Stimulated activated CD4-positive, alpha-beta T cell treated with anti-CD3 and anti-CD28 coated beads, TNF-alpha, amount 100 ng/mL, for 4 hours (primary cell): ENCODE results near the gene TRIM39.
"Not testable (repeated sequence)": the region's sequence is repeated elsewhere in the genome, so short reads cannot be mapped to it uniquely, and the experiment has no call there.

Experiments used
- DNase-seq, 3 experiments: peaks; one replicate each; pipeline ENCODE4 v3.0.0-alpha.2; 2020; ENCODE audit warnings: low read depth in 3 of 3

Gene TRIM39

GRCh38 chr6:30326526-30327231, at the start of gene TRIM39:
TSS of gene TRIM39 (plus strand) at chr6:30326927. CDS start at chr6:30329318, 2,391 bp downstream.
- DNase-seq: peak; percentile 73 to 82 (median 80)

DNA sequence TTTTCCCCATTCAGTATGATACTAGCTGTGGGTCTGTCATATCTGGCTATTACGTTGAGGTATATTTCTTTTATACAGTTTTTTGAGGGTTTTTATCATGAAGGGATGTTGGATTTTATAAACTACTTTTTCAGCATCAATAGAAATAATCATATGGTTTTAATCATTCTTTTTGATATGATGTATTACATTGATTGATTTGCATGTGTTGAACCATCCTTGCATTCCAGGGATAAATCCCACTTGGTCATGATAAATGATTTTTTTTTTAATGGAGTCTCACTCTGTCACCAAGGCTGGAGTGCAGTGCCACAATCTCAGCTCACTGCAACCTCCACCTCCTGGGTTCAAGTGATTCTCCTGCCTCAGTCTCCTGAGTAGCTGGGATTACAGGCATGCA, 45.7 kb upstream of the TRIM39 start:
- not testable (repeated sequence) for DNase-seq

- DNase-seq: no peak
Measured at GRCh38 chr6:30282522-30282921, 44.2 kb upstream of the TRIM39 start.

DNA sequence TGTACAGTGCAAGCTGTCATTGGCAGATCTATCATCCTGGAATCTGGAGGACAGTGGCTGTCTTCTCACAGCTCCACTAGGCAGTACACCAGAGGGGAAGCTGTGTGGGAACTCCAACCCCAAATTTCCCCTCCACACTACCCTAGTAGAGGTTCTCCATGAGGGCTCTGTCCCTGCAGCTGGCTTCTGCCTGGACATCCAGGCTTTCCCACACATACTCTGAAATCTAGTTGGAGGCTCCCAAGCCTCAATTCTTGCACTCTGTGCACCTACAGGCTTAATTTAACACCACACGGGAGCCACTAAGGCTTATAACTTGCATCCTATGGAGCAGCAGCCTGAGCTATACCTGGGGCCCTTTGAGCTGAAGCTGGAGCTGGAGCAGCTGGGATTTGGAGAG, 43.0 kb upstream of the TRIM39 start:
- no peak for DNase-seq

GRCh38 chr6:30287139-30287538, 39.6 kb upstream of the TRIM39 start:
- DNase-seq: no peak

GRCh38 chr6:30295837-30296236, 30.9 kb upstream of the TRIM39 start:
- no peak for DNase-seq

- no peak for DNase-seq
Measured at GRCh38 chr6:30304002-30304401, 22.7 kb upstream of the TRIM39 start.

DNA sequence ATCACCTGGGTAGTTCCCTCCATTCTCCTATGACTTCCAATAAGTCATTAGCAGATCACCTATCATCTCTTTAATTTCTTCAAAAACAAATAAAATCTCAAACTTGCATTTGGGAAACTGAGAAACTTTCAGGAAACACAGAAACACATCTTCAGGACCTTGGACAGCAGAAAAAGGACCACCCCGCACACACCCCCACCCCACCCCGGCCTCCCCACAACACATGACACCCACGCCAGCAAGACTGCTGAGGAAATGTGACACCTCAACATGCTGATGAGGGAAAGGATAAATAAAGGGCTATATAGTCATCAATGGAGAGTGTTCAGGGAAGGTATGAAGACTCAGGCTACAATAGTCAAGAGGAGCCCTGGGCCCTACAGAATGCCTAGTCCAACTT, 15.6 kb upstream of the TRIM39 start:
- no peak for DNase-seq

GRCh38 chr6:30311671-30312070, 15.1 kb upstream of the TRIM39 start:
- no peak for DNase-seq

GRCh38 chr6:30312266-30312665, 14.5 kb upstream of the TRIM39 start:
- DNase-seq: no peak

DNA sequence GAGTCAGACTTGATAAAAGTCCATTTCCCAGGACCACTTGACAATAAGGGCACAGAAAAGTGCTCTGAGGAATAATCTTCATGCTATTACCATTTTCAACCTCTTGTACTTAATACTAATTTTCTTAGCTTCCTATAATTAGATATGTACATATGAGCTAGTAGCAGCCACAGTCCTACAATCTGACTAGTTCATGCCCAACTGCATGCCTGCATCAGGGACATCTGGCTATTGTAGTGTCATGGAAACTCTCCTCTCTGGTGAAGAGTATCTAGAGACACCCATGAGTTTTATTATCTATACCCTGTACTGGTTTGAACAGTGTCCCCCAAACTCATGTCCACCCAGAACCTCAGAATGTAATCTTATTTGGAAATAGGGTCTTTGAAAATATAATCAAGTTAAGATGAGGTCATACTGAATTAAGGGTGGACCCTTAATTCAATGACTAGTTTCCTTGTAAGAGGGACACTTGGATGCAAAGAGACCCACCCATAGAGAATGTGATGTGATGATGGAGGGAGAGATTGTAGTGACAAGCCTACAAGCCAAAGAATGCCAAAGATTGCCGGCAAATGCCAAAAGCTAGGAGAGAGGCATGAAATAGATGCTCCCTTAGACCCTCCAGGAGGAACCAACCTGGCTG, 13.9 kb upstream of the TRIM39 start:
- no peak for DNase-seq

DNA sequence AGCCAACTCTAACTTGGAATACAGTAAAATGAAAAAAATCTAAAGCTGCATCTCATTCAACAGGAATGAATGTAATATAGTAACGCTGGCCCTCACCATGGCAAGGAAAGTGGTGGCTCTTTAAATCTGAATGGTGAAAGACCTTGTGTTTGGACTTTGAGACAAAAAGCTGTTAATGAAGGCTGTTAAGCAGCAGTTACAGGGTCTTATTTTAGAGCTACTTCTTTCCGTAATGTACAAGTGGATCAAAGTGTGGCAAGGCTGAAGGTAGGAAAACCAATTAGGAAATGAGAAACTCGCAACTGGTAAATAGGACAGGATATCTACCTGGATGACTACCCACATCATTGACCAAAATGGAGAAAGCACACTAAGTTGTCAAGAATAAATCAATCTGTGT, 11.6 kb upstream of the TRIM39 start:
- no peak for DNase-seq

GRCh38 chr6:30317913-30318589, 8.7 kb upstream of the TRIM39 start:
- DNase-seq: no peak

- no peak for DNase-seq
Measured at GRCh38 chr6:30319146-30319835, 7.4 kb upstream of the TRIM39 start.

DNA sequence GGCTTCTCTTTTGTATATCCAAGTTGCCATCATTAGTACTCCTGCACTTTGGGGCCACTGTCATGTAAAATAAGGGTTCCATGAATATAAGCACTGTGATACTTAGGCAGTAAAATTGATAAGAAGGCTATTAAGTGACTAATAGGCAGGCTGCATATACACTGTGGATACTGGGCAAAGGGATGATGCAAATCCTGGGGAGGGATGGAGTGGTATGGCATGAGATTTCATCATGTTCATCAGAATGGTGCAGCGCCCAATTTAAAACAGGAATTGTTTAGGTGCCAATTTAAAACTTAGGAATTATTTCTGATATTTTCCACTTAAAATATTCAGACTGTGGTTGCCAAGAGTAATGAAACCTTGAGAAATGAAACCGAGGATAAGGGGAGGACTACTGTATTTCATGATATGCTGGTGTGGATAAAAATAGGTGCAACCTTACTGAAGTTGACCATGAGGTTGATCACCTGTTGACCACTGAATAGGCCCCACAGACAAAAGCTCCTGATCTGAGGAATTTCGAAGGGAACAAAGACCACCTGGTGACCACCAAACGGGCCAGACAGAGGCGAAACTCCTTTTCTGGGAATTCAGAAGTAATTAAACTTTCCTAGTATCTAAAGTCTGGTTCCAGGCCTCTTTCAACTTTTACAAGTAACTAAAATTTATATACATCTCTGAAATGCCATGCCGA, 4.9 kb upstream of the TRIM39 start:
- DNase-seq: no peak

DNA sequence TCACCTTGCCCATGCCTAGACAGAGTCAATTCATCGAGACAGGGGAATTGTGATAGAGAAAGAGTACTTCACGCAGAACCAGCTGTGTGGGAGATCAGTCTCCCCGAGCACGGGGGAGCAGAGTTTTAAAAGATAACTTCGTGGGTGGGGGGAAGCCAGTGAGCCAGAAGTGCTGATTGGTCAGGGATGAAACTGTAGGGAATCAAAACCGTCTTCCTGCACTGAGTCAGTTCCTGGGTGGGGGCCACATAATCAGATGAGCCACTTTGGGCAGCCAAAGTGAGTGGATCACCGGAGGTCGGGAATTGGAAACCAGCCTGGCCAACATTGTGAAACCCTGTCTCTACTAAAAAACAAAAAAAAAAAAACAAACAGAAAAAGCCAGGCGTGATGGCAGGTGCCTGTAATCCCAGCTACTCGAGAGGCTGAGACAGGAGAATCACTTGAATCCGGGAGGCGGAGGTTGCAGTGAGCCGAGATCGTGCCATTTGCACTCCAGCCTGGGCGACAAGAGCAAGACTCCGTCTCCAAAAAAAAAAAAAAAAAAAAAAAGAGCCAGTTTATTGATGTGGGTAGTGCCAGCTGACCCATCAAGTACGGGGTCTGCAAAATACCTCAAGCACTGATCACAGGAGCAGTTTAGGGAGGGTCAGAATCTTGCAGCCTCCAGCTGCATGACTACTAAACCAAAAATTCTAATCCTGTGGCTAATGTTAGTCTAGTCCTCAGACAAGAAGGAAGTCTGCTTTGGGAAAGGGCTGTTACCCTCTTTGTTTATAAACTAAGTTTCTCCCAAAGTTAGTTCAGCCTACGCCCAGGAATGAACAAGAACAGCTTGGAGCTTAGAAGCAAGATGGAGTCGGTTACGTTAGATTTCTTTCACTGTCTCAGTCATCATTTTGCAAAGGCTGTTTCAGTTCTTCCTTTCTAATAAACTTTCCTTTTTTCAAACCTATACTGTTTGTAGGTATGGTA, 3.9 kb upstream of the TRIM39 start:
- peak in 2 of 3 experiments; percentile 23 to 38 for DNase-seq

- no peak for DNase-seq
Measured at GRCh38 chr6:30323806-30324205, 2.9 kb upstream of the TRIM39 start.

GRCh38 chr6:30325150-30325872, 1.4 kb upstream of the TRIM39 start:
- DNase-seq: peak in 2 of 3 experiments; percentile 73 to 74

GRCh38 chr6:30325873-30326525, 728 bp upstream of the TRIM39 start:
- peak; percentile 46 to 63 (median 57) for DNase-seq
